Measurements from ENCODE around the gene CCR1.

Gene CCR1

DNA sequence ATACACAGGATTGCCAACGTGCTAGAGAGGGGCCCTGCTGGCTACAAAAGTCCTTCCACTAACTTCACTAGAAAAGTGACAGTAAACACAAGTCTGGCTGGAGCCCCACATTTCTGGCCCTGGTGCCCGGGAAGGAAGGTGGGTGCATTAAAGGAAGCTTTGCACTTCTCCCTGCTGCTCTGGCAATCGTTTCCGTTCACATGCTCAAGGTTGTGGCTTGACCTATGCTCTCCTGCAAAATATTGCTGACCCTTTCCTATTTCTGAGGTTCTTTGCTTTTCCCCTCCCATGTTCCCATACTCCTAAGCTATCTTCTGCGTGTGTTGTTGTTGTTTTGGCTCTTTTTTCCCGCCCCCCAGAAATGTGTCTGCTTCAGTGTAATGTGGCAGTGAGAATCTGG lies 25.1 kb upstream of the CCR1 start:
- no peak overlapping the region for H3K27ac ChIP-seq (ENCODE audit: extremely low read depth, low read depth, low read length)
- ChIA-PET CTCF (interaction anchor here (1.3 kb wide), 1 partner anchor 19 kb away, joined by 5 read pairs; no protein-coding TSS in a partner anchor), POLR2A (no interaction called here)

DNA sequence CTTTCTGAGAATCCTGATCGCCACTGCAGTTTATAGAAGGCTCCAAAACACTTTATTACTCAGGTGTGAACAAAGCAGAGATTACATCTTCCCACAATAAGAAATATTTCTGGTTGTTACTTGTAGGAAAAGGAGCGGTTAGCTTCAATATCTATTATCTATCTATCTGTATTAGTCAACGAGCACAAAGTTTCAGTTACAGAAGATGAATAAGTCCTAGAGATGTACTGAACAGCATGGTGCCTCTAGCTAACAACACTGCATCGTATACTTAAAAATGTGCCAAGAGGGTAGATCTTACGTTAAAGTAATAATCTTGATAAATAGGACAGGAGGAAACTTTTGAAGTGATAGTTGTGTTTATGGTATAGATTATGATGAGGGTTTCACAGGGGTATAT lies 23.2 kb upstream of the CCR1 start:
- CTCF ChIA-PET: no interaction called here
- no peaks in the 10 kb centered on the region for H3K36me3 ChIP-seq (ENCODE audit: control insufficient read depth in 2 of 2, insufficient read depth in 1 of 2, low read length in 2 of 2)
- TF ChIP-seq, protein P1, sequence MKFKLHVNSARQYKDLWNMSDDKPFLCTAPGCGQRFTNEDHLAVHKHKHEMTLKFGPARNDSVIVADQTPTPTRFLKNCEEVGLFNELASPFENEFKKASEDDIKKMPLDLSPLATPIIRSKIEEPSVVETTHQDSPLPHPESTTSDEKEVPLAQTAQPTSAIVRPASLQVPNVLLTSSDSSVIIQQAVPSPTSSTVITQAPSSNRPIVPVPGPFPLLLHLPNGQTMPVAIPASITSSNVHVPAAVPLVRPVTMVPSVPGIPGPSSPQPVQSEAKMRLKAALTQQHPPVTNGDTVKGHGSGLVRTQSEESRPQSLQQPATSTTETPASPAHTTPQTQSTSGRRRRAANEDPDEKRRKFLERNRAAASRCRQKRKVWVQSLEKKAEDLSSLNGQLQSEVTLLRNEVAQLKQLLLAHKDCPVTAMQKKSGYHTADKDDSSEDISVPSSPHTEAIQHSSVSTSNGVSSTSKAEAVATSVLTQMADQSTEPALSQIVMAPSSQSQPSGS (tag by site-specific recombination; IDR thresholded peaks at IDR 0.05; ENCODE audit: low read depth): no peak
- TF ChIP-seq ZNF114 (tag by site-specific recombination; IDR thresholded peaks at IDR 0.05) (no peak), ZNF624 (tag by site-specific recombination; IDR thresholded peaks at IDR 0.05) (no peak), KLF10 (tag by site-specific recombination; IDR thresholded peaks at IDR 0.05) (no peak), ZNF629 (tag by site-specific recombination; IDR thresholded peaks at IDR 0.05) (no peak), ZNF510 (tag by site-specific recombination; IDR thresholded peaks at IDR 0.05; ENCODE audit: insufficient replicate concordance) (no peak), ZNF10 (tag by site-specific recombination; IDR thresholded peaks at IDR 0.05) (no peak), ZNF433 (tag by site-specific recombination; IDR thresholded peaks at IDR 0.05; ENCODE audit: low read depth) (no peak), SALL2 (tag by site-specific recombination; IDR thresholded peaks at IDR 0.05; ENCODE audit: borderline replicate concordance) (no peak), ZNF311 (tag by site-specific recombination; IDR thresholded peaks at IDR 0.05; ENCODE audit: borderline replicate concordance) (no peak), ZNF366 (tag by site-specific recombination; conservative IDR thresholded peaks at IDR 0.05) (no peak), ZSCAN16 (tag by site-specific recombination; IDR thresholded peaks at IDR 0.05) (no peak)
- TF ChIP-seq, protein P2, sequence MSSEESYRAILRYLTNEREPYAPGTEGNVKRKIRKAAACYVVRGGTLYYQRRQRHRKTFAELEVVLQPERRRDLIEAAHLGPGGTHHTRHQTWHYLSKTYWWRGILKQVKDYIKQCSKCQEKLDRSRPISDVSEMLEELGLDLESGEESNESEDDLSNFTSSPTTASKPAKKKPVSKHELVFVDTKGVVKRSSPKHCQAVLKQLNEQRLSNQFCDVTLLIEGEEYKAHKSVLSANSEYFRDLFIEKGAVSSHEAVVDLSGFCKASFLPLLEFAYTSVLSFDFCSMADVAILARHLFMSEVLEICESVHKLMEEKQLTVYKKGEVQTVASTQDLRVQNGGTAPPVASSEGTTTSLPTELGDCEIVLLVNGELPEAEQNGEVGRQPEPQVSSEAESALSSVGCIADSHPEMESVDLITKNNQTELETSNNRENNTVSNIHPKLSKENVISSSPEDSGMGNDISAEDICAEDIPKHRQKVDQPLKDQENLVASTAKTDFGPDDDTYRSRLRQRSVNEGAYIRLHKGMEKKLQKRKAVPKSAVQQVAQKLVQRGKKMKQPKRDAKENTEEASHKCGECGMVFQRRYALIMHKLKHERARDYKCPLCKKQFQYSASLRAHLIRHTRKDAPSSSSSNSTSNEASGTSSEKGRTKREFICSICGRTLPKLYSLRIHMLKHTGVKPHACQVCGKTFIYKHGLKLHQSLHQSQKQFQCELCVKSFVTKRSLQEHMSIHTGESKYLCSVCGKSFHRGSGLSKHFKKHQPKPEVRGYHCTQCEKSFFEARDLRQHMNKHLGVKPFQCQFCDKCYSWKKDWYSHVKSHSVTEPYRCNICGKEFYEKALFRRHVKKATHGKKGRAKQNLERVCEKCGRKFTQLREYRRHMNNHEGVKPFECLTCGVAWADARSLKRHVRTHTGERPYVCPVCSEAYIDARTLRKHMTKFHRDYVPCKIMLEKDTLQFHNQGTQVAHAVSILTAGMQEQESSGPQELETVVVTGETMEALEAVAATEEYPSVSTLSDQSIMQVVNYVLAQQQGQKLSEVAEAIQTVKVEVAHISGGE (tag by site-specific recombination; conservative IDR thresholded peaks at IDR 0.05; ENCODE audit: low read depth): no peak
- TF ChIP-seq, protein P3, sequence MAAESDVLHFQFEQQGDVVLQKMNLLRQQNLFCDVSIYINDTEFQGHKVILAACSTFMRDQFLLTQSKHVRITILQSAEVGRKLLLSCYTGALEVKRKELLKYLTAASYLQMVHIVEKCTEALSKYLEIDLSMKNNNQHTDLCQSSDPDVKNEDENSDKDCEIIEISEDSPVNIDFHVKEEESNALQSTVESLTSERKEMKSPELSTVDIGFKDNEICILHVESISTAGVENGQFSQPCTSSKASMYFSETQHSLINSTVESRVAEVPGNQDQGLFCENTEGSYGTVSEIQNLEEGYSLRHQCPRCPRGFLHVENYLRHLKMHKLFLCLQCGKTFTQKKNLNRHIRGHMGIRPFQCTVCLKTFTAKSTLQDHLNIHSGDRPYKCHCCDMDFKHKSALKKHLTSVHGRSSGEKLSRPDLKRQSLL (tag by site-specific recombination; IDR thresholded peaks at IDR 0.05): no peak
- TF ChIP-seq, protein P4, sequence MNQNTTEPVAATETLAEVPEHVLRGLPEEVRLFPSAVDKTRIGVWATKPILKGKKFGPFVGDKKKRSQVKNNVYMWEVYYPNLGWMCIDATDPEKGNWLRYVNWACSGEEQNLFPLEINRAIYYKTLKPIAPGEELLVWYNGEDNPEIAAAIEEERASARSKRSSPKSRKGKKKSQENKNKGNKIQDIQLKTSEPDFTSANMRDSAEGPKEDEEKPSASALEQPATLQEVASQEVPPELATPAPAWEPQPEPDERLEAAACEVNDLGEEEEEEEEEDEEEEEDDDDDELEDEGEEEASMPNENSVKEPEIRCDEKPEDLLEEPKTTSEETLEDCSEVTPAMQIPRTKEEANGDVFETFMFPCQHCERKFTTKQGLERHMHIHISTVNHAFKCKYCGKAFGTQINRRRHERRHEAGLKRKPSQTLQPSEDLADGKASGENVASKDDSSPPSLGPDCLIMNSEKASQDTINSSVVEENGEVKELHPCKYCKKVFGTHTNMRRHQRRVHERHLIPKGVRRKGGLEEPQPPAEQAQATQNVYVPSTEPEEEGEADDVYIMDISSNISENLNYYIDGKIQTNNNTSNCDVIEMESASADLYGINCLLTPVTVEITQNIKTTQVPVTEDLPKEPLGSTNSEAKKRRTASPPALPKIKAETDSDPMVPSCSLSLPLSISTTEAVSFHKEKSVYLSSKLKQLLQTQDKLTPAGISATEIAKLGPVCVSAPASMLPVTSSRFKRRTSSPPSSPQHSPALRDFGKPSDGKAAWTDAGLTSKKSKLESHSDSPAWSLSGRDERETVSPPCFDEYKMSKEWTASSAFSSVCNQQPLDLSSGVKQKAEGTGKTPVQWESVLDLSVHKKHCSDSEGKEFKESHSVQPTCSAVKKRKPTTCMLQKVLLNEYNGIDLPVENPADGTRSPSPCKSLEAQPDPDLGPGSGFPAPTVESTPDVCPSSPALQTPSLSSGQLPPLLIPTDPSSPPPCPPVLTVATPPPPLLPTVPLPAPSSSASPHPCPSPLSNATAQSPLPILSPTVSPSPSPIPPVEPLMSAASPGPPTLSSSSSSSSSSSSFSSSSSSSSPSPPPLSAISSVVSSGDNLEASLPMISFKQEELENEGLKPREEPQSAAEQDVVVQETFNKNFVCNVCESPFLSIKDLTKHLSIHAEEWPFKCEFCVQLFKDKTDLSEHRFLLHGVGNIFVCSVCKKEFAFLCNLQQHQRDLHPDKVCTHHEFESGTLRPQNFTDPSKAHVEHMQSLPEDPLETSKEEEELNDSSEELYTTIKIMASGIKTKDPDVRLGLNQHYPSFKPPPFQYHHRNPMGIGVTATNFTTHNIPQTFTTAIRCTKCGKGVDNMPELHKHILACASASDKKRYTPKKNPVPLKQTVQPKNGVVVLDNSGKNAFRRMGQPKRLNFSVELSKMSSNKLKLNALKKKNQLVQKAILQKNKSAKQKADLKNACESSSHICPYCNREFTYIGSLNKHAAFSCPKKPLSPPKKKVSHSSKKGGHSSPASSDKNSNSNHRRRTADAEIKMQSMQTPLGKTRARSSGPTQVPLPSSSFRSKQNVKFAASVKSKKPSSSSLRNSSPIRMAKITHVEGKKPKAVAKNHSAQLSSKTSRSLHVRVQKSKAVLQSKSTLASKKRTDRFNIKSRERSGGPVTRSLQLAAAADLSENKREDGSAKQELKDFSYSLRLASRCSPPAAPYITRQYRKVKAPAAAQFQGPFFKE (tag by site-specific recombination; IDR thresholded peaks at IDR 0.05; ENCODE audit: borderline replicate concordance): no peak

More for the DNA sequence above, 25.1 kb upstream of the CCR1 start:
- TF ChIP-seq, protein P5, sequence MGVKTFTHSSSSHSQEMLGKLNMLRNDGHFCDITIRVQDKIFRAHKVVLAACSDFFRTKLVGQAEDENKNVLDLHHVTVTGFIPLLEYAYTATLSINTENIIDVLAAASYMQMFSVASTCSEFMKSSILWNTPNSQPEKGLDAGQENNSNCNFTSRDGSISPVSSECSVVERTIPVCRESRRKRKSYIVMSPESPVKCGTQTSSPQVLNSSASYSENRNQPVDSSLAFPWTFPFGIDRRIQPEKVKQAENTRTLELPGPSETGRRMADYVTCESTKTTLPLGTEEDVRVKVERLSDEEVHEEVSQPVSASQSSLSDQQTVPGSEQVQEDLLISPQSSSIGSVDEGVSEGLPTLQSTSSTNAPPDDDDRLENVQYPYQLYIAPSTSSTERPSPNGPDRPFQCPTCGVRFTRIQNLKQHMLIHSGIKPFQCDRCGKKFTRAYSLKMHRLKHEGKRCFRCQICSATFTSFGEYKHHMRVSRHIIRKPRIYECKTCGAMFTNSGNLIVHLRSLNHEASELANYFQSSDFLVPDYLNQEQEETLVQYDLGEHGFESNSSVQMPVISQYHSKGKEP (tag by site-specific recombination; IDR thresholded peaks at IDR 0.05): no peak
- no peak for TF ChIP-seq ZNF114 (tag by site-specific recombination; IDR thresholded peaks at IDR 0.05)
- no peak for TF ChIP-seq ZNF747 (tag by site-specific recombination; IDR thresholded peaks at IDR 0.05)
- TF ChIP-seq HOXC10 (CRISPR knock-in tag; IDR thresholded peaks at IDR 0.05): no peak
- TF ChIP-seq ZNF214 (tag by site-specific recombination; IDR thresholded peaks at IDR 0.05; ENCODE audit: borderline replicate concordance): no peak
- TF ChIP-seq ZNF311 (tag by site-specific recombination; IDR thresholded peaks at IDR 0.05; ENCODE audit: borderline replicate concordance): no peak
- no peak for TF ChIP-seq ZNF776 (tag by site-specific recombination; IDR thresholded peaks at IDR 0.05; ENCODE audit: borderline replicate concordance)
- no peak for TF ChIP-seq WT1 (tag by site-specific recombination; IDR thresholded peaks at IDR 0.05)
- TF ChIP-seq ZNF350 (tag by site-specific recombination; IDR thresholded peaks at IDR 0.05): no peak
- TF ChIP-seq ZFP37 (tag by site-specific recombination; IDR thresholded peaks at IDR 0.05): no peak
- TF ChIP-seq ZNF335 (tag by site-specific recombination; conservative IDR thresholded peaks at IDR 0.05): no peak
- Histone ChIP-seq H3K36me3 (ENCODE audit: control insufficient read depth in 2 of 2, insufficient read depth in 1 of 2, low read length in 2 of 2) (no peaks in the 10 kb centered on the region), H3K9me3 (ENCODE audit: control insufficient read depth, insufficient read depth, low read depth, low read length) (no peaks in the 10 kb centered on the region), H3K4me3 (ENCODE audit: low read depth, low read length) (no peak overlapping the region), H3K4me1 (ENCODE audit: control insufficient read depth, insufficient read depth, low read length) (no peaks in the 10 kb centered on the region)

More for the DNA sequence above, 23.2 kb upstream of the CCR1 start:
- no peaks in the 10 kb centered on the region for H3K4me1 ChIP-seq (ENCODE audit: control insufficient read depth, insufficient read depth, low read length)
- H3K9me3 ChIP-seq (ENCODE audit: control insufficient read depth, insufficient read depth, low read depth, low read length): no peaks in the 10 kb centered on the region
- no peak overlapping the region for H3K27ac ChIP-seq (ENCODE audit: extremely low read depth, low read depth, low read length)
- POLR2A ChIA-PET: no interaction called here
- H3K4me3 ChIP-seq (ENCODE audit: low read depth, low read length): no peak overlapping the region
